ENCODE measurements around the gene GREB1. TPM values are rescaled to one million over a fixed set of nuclear protein-coding genes. Genes with fewer than 3 reads are reported as not detected.

The GREB1 gene
- total and polyA plus RNA-seq, 2 of the 13 experiments (the other 11 are each of a cell fraction or from before 2014, with no cell fraction given): 31.3 to 61.2 TPM

DNA sequence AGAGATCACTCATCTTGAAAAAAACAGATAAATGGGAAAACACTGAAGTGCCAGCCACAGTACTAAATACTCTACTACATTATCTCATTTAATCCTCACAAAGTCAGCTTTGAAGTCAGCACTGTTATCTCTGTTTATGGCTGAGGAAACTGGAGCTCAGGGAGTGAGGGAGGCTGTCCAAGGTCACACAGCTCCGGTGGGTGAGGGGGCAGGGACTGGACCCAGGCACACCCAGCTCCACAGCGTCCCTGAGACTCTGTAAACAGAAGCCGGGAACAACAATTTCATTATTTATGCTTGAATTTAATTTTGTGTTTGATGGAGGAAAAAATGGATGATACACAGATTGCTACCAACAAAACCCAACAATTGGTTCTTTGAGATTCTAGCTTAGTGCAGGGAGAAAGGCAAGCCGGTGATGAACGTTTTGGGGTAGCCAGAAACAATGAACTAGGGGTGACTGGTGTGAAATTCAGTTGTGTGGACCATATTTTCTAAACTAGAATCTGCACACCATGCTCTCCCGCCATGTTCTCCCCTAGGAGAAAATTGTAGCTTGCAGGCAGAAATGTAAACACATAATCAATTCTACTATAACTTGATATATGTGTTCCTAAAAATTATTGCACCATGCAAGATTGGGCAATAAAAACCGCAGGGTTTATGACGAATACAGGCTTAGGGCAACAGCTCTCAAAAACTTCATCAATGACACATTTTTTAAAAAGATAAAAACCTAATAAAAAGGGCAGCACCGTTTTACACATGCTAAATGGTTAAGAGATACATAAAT, at the start of gene GREB1 (continued):
- TF ChIP-seq, protein P1, sequence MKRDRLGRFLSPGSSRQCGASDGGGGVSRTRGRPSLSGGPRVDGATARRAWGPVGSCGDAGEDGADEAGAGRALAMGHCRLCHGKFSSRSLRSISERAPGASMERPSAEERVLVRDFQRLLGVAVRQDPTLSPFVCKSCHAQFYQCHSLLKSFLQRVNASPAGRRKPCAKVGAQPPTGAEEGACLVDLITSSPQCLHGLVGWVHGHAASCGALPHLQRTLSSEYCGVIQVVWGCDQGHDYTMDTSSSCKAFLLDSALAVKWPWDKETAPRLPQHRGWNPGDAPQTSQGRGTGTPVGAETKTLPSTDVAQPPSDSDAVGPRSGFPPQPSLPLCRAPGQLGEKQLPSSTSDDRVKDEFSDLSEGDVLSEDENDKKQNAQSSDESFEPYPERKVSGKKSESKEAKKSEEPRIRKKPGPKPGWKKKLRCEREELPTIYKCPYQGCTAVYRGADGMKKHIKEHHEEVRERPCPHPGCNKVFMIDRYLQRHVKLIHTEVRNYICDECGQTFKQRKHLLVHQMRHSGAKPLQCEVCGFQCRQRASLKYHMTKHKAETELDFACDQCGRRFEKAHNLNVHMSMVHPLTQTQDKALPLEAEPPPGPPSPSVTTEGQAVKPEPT (CRISPR knock-in tag; IDR thresholded peaks at IDR 0.05; ENCODE audit: low read depth): no peak
- TF ChIP-seq ZNF143 (CRISPR knock-in tag; IDR thresholded peaks at IDR 0.05) (0 out of 2 replicates have a peak, but pooled peaks have one; percentile 30), JARID2 (CRISPR knock-in tag; IDR thresholded peaks at IDR 0.05; ENCODE audit: insufficient replicate concordance) (no peak), CEBPG (CRISPR knock-in tag; IDR thresholded peaks at IDR 0.05) (peak; percentile 55), KLF11 (CRISPR knock-in tag; IDR thresholded peaks at IDR 0.05) (no peak), ZBTB20 (CRISPR knock-in tag; IDR thresholded peaks at IDR 0.05; ENCODE audit: borderline replicate concordance, low read depth) (no peak; the same call in 1 of the 2 replicates), ZNF138 (CRISPR knock-in tag; IDR thresholded peaks at IDR 0.05; ENCODE audit: low read depth) (no peak), ZNF614 (CRISPR knock-in tag; IDR thresholded peaks at IDR 0.05; ENCODE audit: borderline replicate concordance) (peak; percentile 76; the same call in 1 of the 2 replicates), ZNF225 (CRISPR knock-in tag; IDR thresholded peaks at IDR 0.05) (no peak), ZNF432 (CRISPR knock-in tag; IDR thresholded peaks at IDR 0.05; ENCODE audit: borderline replicate concordance) (no peak), ZSCAN20 (CRISPR knock-in tag; IDR thresholded peaks at IDR 0.05; ENCODE audit: borderline replicate concordance) (0 out of 2 replicates have a peak, but pooled peaks have one; percentile 40), ZBTB42 (CRISPR knock-in tag; IDR thresholded peaks at IDR 0.05) (no peak), ZSCAN12 (CRISPR knock-in tag; IDR thresholded peaks at IDR 0.05) (no peak), DNMT1 (CRISPR knock-in tag; IDR thresholded peaks at IDR 0.05) (no peak), NFYB (CRISPR knock-in tag; IDR thresholded peaks at IDR 0.05) (no peak), YEATS4 (CRISPR knock-in tag; IDR thresholded peaks at IDR 0.05; ENCODE audit: borderline replicate concordance) (peak; percentile 45; the same call in 1 of the 2 replicates), RAD21 (CRISPR knock-in tag; IDR thresholded peaks at IDR 0.05) (peak; percentile 38; the same call in 1 of the 2 replicates), SNRNP70 (IDR thresholded peaks at IDR 0.05; ENCODE audit: low read depth, low read length) (no peak)
- TF ChIP-seq, protein P2, sequence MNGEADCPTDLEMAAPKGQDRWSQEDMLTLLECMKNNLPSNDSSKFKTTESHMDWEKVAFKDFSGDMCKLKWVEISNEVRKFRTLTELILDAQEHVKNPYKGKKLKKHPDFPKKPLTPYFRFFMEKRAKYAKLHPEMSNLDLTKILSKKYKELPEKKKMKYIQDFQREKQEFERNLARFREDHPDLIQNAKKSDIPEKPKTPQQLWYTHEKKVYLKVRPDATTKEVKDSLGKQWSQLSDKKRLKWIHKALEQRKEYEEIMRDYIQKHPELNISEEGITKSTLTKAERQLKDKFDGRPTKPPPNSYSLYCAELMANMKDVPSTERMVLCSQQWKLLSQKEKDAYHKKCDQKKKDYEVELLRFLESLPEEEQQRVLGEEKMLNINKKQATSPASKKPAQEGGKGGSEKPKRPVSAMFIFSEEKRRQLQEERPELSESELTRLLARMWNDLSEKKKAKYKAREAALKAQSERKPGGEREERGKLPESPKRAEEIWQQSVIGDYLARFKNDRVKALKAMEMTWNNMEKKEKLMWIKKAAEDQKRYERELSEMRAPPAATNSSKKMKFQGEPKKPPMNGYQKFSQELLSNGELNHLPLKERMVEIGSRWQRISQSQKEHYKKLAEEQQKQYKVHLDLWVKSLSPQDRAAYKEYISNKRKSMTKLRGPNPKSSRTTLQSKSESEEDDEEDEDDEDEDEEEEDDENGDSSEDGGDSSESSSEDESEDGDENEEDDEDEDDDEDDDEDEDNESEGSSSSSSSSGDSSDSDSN (CRISPR knock-in tag; IDR thresholded peaks at IDR 0.05): 0 out of 2 replicates have a peak, but pooled peaks have one; percentile 36
- TF ChIP-seq, protein P3, sequence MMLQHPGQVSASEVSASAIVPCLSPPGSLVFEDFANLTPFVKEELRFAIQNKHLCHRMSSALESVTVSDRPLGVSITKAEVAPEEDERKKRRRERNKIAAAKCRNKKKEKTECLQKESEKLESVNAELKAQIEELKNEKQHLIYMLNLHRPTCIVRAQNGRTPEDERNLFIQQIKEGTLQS (CRISPR knock-in tag; IDR thresholded peaks at IDR 0.05): no peak
- TF ChIP-seq, protein P4, sequence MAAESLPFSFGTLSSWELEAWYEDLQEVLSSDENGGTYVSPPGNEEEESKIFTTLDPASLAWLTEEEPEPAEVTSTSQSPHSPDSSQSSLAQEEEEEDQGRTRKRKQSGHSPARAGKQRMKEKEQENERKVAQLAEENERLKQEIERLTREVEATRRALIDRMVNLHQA (CRISPR knock-in tag; IDR thresholded peaks at IDR 0.05): no peak
- TF ChIP-seq, protein P5, sequence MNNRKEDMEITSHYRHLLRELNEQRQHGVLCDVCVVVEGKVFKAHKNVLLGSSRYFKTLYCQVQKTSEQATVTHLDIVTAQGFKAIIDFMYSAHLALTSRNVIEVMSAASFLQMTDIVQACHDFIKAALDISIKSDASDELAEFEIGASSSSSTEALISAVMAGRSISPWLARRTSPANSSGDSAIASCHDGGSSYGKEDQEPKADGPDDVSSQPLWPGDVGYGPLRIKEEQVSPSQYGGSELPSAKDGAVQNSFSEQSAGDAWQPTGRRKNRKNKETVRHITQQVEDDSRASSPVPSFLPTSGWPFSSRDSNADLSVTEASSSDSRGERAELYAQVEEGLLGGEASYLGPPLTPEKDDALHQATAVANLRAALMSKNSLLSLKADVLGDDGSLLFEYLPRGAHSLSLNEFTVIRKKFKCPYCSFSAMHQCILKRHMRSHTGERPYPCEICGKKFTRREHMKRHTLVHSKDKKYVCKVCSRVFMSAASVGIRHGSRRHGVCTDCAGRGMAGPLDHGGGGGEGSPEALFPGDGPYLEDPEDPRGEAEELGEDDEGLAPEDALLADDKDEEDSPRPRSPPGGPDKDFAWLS (CRISPR knock-in tag; IDR thresholded peaks at IDR 0.05; ENCODE audit: borderline replicate concordance): no peak

Measured in HepG2 (cell line).